GM12878 (cell line): Measurements from ENCODE around the gene WDR74. TPM values are rescaled to one million over a fixed set of nuclear protein-coding genes. Genes with fewer than 3 reads are reported as not detected.

Experiments
- ATF2 ChIP-seq: IDR thresholded peaks from 2 replicates; pipeline ENCODE4 v1.6.1; 2012; ENCODE audit warnings: low read length, inconsistent platforms
- BCL3 ChIP-seq: IDR thresholded peaks from 2 replicates; pipeline ENCODE4 v1.6.1; 2011; ENCODE audit warnings: borderline replicate concordance, low read depth, mild to moderate bottlenecking, moderate library complexity, low read length; ENCODE audit not compliant: insufficient read depth, poor library complexity, severe bottlenecking
- CUX1 ChIP-seq: IDR thresholded peaks from 2 replicates; pipeline ENCODE4 v1.6.1; 2012; ENCODE audit warnings: improper control_type of control experiment, low read depth, low read length; ENCODE audit not compliant: insufficient replicate concordance
- DPF2 ChIP-seq: fragments of 450-650 bp; IDR thresholded peaks from 2 replicates; pipeline ENCODE4 v1.6.1; 2017; ENCODE audit warnings: mild to moderate bottlenecking
- EGR1 ChIP-seq, 2 experiments: IDR thresholded peaks; 1 replicate in 1 of 2; 2 replicates in 1 of 2; pipeline ENCODE4 v1.6.1; 2011 to 2012; ENCODE audit warnings: low read depth in 2 of 2, low read length in 2 of 2, borderline replicate concordance in 1 of 2, mild to moderate bottlenecking in 1 of 2, moderate library complexity in 1 of 2
- GABPA ChIP-seq: IDR thresholded peaks from 2 replicates; pipeline ENCODE4 v1.6.1; 2014; ENCODE audit warnings: antibody characterized with exemption, low read depth, mild to moderate bottlenecking, inconsistent platforms
- HDAC6 ChIP-seq: fragments of 200-600 bp; sonication (generic); IDR thresholded peaks from one replicate; pipeline ENCODE4 v1.8.0; 2017; ENCODE audit warnings: antibody characterized with exemption; ENCODE audit not compliant: unreplicated experiment
- PAX5 ChIP-seq: IDR thresholded peaks from 2 replicates; pipeline ENCODE4 v1.6.1; 2011; ENCODE audit warnings: low read depth, low read length, borderline replicate concordance
- PML ChIP-seq: IDR thresholded peaks from 2 replicates; pipeline ENCODE4 v1.6.1; 2012; ENCODE audit warnings: low read length, inconsistent platforms
- POLR2AphosphoS2 ChIP-seq: IDR thresholded peaks from 2 replicates; pipeline ENCODE4 v1.6.1; 2011; ENCODE audit warnings: low read depth, mild to moderate bottlenecking, low read length, improper control_type of control experiment, moderate library complexity
- POU2F2 ChIP-seq: IDR thresholded peaks from 3 replicates; pipeline ENCODE4 v1.6.1; 2011; ENCODE audit warnings: low read depth, mild to moderate bottlenecking, low read length, borderline replicate concordance
- SUPT20H ChIP-seq: IDR thresholded peaks from 2 replicates; pipeline ENCODE4 v1.6.1; 2011; ENCODE audit warnings: low read depth, mild to moderate bottlenecking, low read length, moderate library complexity, borderline replicate concordance; ENCODE audit not compliant: control insufficient read depth
- USF2 ChIP-seq: IDR thresholded peaks from 2 replicates; pipeline ENCODE4 v1.6.1; 2011; ENCODE audit warnings: low read depth, low read length, improper control_type of control experiment, borderline replicate concordance
- ZBTB40 ChIP-seq: fragments of 450-650 bp; IDR thresholded peaks from 2 replicates; pipeline ENCODE4 v1.6.1; 2016; ENCODE audit warnings: mild to moderate bottlenecking, moderate library complexity, borderline replicate concordance
- polyA plus RNA-seq, 11 experiments: library from polyadenylated mRNA; depleted of rRNA in 4 of 11; unstranded in 6 of 11; stranded (reverse) in 5 of 11; fragments of >200 nt; fragmentation: Nextera tagmentation in 4 of 11; fragmentation: Illumina TruSeq in 1 of 11; extraction: Ambion mirVana in 4 of 11; extraction: Trizol in 1 of 11; gene quantifications; 1 replicate in 1 of 11; 2 replicates in 10 of 11; pipeline versions ENCODE4 v1.2.1 to v1.2.3, GENCODE V29; 2011 to 2016; ENCODE audit warnings: inconsistent platforms in 2 of 11, missing spikeins in 2 of 11, low read depth in 1 of 11
- total RNA-seq, 4 experiments: library from RNA; depleted of rRNA in 3 of 4; stranded (reverse); fragments of >200 nt in 3 of 4; fragmentation: Illumina TruSeq in 1 of 4; extraction: Trizol in 1 of 4; gene quantifications; 2 replicates each; pipeline versions ENCODE4 v1.2.1 to v1.2.3, GENCODE V29; 2013 to 2021

WDR74 gene
- total and polyA plus RNA-seq, 10 of the 15 experiments (the other 5 are each of a cell fraction or from before 2014, with no cell fraction given), result 18.2 to 103 (median 60.7) TPM

GRCh38 chr11:62805076-62805892 lies 34.1 kb downstream of the WDR74 start, which contains the start of gene NXF1 (continued):
- peak; percentile 85 for TF ChIP-seq DPF2
- TF ChIP-seq GABPA, result no peak
- peak; percentile 94 for TF ChIP-seq HDAC6
- peak in 1 of 2 experiments; percentile 69; a peak in 1 of 3 replicates for TF ChIP-seq EGR1 (IDR thresholded peaks at IDR 0.05; ENCODE audit: borderline replicate concordance in 1 of 2, low read depth in 2 of 2, low read length in 2 of 2)
- peak; percentile 71; the same call in 1 of the 2 replicates for TF ChIP-seq PAX5
- no peak for TF ChIP-seq ATF2
- TF ChIP-seq ZBTB40, result no peak
- no peak for TF ChIP-seq CUX1
- no peak for TF ChIP-seq USF2
- TF ChIP-seq BCL3, result peak; percentile 63
- TF ChIP-seq PML, result peak; percentile 99
- TF ChIP-seq POU2F2, result peak; percentile 99
- peak; percentile 100 for TF ChIP-seq POLR2AphosphoS2
- TF ChIP-seq SUPT20H, result no peak
